ENCODE data around the gene FOXN1. TPM values are rescaled to one million over a fixed set of nuclear protein-coding genes. Genes with fewer than 3 reads are reported as not detected.

The FOXN1 gene
- total RNA-seq, 1 donor = not detected

DNA sequence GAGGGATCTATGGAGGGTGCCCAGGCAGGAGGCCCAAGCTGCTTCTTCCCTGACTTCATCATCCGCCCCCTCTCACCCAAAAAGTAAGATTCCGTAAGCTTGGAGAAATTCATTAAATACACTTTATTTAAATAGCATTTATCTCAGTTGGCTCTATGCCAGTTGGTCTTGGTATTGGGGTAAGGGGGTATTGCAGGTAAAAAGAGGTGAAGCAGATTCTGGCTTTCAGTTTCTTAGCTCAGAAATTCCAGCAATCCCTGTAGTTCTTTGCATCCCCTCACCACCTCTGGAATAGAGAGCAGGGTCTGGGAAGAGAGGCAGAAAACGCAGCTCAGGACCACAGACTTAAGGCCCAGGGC, 71.3 kb downstream of the FOXN1 start:
- no peak for DNase-seq (ENCODE audit: insufficient read length, low spot score, missing footprints)
- Histone ChIP-seq H4K20me1 (ENCODE audit: insufficient read depth, low read length) (peaks cover 3% of the 10 kb centered on the region), H3K4me2 (ENCODE audit: insufficient read depth, low read length) (peak overlapping the region; percentile 84), H3K27ac (ENCODE audit: low read depth, low read length) (no peak overlapping the region), H3K4me3 (ENCODE audit: insufficient read depth, low read length) (no peak overlapping the region), H3K79me2 (ENCODE audit: insufficient read depth, low read length) (no peaks in the 10 kb centered on the region), H3K4me1 (ENCODE audit: insufficient read depth, low read length) (peaks cover 12% of the 10 kb centered on the region), H3K9me3 (ENCODE audit: low read depth, low read length) (no peaks in the 10 kb centered on the region), H3K27me3 (ENCODE audit: insufficient read depth, low read length) (no peaks in the 10 kb centered on the region), H3K36me3 (ENCODE audit: insufficient read depth, low read length) (peaks cover 40% of the 10 kb centered on the region), H2AFZ (ENCODE audit: low read length) (peak overlapping the region; percentile 88)
- TF ChIP-seq, protein P1, sequence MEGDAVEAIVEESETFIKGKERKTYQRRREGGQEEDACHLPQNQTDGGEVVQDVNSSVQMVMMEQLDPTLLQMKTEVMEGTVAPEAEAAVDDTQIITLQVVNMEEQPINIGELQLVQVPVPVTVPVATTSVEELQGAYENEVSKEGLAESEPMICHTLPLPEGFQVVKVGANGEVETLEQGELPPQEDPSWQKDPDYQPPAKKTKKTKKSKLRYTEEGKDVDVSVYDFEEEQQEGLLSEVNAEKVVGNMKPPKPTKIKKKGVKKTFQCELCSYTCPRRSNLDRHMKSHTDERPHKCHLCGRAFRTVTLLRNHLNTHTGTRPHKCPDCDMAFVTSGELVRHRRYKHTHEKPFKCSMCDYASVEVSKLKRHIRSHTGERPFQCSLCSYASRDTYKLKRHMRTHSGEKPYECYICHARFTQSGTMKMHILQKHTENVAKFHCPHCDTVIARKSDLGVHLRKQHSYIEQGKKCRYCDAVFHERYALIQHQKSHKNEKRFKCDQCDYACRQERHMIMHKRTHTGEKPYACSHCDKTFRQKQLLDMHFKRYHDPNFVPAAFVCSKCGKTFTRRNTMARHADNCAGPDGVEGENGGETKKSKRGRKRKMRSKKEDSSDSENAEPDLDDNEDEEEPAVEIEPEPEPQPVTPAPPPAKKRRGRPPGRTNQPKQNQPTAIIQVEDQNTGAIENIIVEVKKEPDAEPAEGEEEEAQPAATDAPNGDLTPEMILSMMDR (IDR thresholded peaks at IDR 0.05; ENCODE audit: extremely low read depth, low read depth, low read length) = no peak

DNA sequence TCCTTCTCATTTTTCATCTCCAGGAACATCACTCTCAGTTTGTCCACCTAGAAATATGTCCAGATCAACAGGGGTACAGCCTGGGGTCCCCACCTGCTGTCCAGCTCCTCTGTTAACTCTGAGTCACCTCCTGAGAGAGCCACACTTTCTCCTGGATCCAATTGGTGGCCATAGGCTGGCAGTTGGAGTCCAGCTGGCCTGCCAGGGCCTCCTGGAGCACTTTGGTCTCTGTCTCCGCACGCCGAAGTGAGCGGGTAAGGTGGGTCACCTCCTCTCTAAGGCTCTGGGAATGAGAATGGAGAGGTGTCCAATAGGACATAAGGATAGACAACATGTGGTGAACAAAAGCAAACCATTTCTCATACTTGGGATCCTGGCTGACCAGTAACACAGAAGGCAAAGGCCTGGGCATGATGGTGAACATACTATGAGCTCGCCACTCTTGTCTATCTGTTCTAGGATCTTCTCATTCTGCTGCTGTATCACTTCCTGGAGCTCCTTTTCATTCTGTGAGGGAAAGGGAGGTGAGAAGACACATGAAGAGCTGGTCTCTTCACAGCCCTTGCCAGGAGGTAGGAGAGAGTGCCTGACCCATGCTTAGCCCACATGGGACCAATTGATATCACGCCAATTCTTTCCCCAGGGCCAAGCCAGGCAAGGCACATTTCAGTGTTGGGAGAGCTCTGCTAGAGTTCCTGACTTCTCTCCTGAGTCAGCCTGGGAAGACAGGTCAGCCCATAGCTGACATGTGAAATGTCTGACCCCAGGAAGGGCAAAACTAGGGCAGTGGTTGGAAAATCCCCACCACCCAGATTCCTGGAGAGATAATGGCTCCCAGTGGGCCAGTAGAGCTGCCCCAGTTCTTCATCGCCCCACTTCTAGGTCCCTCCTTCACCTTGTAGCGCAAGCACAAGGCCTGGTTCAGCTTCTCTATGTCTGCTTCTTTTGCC, 72.4 kb downstream of the FOXN1 start:
- Histone ChIP-seq H3K4me1 (ENCODE audit: insufficient read depth, low read length) (peaks cover 4% of the 10 kb centered on the region), H3K4me2 (ENCODE audit: insufficient read depth, low read length) (no peak overlapping the region), H3K79me2 (ENCODE audit: insufficient read depth, low read length) (no peaks in the 10 kb centered on the region), H3K27me3 (ENCODE audit: insufficient read depth, low read length) (no peaks in the 10 kb centered on the region), H2AFZ (ENCODE audit: low read length) (no peak overlapping the region), H4K20me1 (ENCODE audit: insufficient read depth, low read length) (peaks cover 3% of the 10 kb centered on the region), H3K9me3 (ENCODE audit: low read depth, low read length) (no peaks in the 10 kb centered on the region), H3K27ac (ENCODE audit: low read depth, low read length) (no peak overlapping the region), H3K4me3 (ENCODE audit: insufficient read depth, low read length) (no peak overlapping the region), H3K36me3 (ENCODE audit: insufficient read depth, low read length) (peaks cover 51% of the 10 kb centered on the region)
- TF ChIP-seq, protein P1 (IDR thresholded peaks at IDR 0.05; ENCODE audit: extremely low read depth, low read depth, low read length) = no peak
- no peak for DNase-seq (ENCODE audit: insufficient read length, low spot score, missing footprints)

DNA sequence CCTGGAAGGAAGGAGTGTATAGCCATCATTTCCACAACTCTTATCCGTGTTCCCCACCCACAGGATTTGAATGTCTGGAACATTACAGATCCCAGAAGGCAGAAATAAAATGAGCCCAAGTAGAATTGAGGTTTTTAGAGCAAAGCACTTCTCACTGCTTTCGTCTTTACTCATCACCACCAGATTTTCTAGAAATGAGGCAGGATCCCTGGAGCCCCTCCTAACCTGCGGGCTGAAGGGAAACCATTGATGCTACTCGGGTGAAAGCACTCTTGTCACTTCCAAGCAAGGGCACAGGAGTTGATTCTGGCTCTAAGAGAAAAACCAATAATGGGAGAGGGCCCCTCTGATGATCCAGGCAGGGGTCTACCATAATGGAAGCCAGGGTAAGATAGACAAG, 73.4 kb downstream of the FOXN1 start:
- no peak for DNase-seq (ENCODE audit: insufficient read length, low spot score, missing footprints)
- Histone ChIP-seq H3K27ac (ENCODE audit: low read depth, low read length) (no peak overlapping the region), H3K9me3 (ENCODE audit: low read depth, low read length) (no peaks in the 10 kb centered on the region), H3K79me2 (ENCODE audit: insufficient read depth, low read length) (no peaks in the 10 kb centered on the region), H4K20me1 (ENCODE audit: insufficient read depth, low read length) (peaks cover 3% of the 10 kb centered on the region), H2AFZ (ENCODE audit: low read length) (no peak overlapping the region), H3K36me3 (ENCODE audit: insufficient read depth, low read length) (peaks cover 57% of the 10 kb centered on the region), H3K4me1 (ENCODE audit: insufficient read depth, low read length) (peaks cover 4% of the 10 kb centered on the region), H3K4me2 (ENCODE audit: insufficient read depth, low read length) (no peak overlapping the region), H3K27me3 (ENCODE audit: insufficient read depth, low read length) (no peaks in the 10 kb centered on the region), H3K4me3 (ENCODE audit: insufficient read depth, low read length) (no peak overlapping the region)
- TF ChIP-seq, protein P1 (IDR thresholded peaks at IDR 0.05; ENCODE audit: extremely low read depth, low read depth, low read length) = no peak

DNA sequence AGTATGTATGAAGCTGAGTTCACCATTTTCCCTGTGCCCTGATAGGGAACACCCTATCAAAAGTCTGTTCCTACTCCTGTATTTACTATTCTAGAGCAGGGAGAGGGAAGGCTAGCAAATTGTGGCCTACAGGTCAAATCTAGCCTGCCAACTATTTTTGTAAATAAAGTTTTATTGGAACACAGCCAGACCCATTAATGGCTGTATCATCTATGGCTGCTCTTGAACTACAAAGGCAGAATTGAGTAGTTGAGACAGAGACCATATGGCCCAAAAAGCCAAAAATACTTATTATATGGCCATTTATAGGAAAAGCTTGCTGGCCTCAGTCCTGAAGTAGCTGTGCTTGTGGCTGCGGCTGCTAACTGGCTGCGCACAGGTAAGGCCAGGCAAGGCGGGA, 74.8 kb downstream of the FOXN1 start:
- Histone ChIP-seq H3K4me2 (ENCODE audit: insufficient read depth, low read length) (no peak overlapping the region), H3K36me3 (ENCODE audit: insufficient read depth, low read length) (peaks cover 71% of the 10 kb centered on the region), H2AFZ (ENCODE audit: low read length) (no peak overlapping the region), H3K4me1 (ENCODE audit: insufficient read depth, low read length) (peaks cover 4% of the 10 kb centered on the region), H4K20me1 (ENCODE audit: insufficient read depth, low read length) (no peaks in the 10 kb centered on the region), H3K27me3 (ENCODE audit: insufficient read depth, low read length) (no peaks in the 10 kb centered on the region), H3K27ac (ENCODE audit: low read depth, low read length) (no peak overlapping the region), H3K79me2 (ENCODE audit: insufficient read depth, low read length) (no peaks in the 10 kb centered on the region), H3K4me3 (ENCODE audit: insufficient read depth, low read length) (no peak overlapping the region), H3K9me3 (ENCODE audit: low read depth, low read length) (no peaks in the 10 kb centered on the region)
- no peak for DNase-seq (ENCODE audit: insufficient read length, low spot score, missing footprints)
- TF ChIP-seq, protein P1 (IDR thresholded peaks at IDR 0.05; ENCODE audit: extremely low read depth, low read depth, low read length) = no peak
